Measurements from ENCODE around the gene EPHX1.

- TF ChIP-seq, protein P1, sequence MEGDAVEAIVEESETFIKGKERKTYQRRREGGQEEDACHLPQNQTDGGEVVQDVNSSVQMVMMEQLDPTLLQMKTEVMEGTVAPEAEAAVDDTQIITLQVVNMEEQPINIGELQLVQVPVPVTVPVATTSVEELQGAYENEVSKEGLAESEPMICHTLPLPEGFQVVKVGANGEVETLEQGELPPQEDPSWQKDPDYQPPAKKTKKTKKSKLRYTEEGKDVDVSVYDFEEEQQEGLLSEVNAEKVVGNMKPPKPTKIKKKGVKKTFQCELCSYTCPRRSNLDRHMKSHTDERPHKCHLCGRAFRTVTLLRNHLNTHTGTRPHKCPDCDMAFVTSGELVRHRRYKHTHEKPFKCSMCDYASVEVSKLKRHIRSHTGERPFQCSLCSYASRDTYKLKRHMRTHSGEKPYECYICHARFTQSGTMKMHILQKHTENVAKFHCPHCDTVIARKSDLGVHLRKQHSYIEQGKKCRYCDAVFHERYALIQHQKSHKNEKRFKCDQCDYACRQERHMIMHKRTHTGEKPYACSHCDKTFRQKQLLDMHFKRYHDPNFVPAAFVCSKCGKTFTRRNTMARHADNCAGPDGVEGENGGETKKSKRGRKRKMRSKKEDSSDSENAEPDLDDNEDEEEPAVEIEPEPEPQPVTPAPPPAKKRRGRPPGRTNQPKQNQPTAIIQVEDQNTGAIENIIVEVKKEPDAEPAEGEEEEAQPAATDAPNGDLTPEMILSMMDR (IDR thresholded peaks at IDR 0.05), result no peak
- no peak for TF ChIP-seq POLR2A (IDR thresholded peaks at IDR 0.05)
Observed at GRCh38 chr1:225851805-225852204, 41.9 kb downstream of the EPHX1 start.

Measured in vagina (tissue), 2 donors.